K562 (cell line): ENCODE results near the gene TNIK. TPM values are rescaled to one million over a fixed set of nuclear protein-coding genes. Genes with fewer than 3 reads are reported as not detected.
A peak's percentile ranks its signal among the peaks of the same experiment; 100 is the strongest.

ENCODE experiments used
- ATAC-seq: fragments of 200-7000 bp; cut with Tn5 transposase; 3 replicates; pipeline ENCODE4 v1.9.1; 2020; ENCODE audit warnings: moderate library complexity
- BruUV-seq: library from RNA; stranded (reverse); fragments of 400-500 nt; replicated peaks from 2 replicates; lab custom pipeline; 2021; lab: Mats Ljungman, UMichigan
- CTCF ChIA-PET: fragments of 300-600 bp; formaldehyde crosslinking; extraction: SDS; loops from one replicate; lab custom pipeline; 2021; ENCODE audit warnings: low intra/inter-chr PET ratio; lab: Yijun Ruan, JAX
- POLR2A ChIA-PET: fragments of 300-600, 350-650 bp; sonication (Branson Sonifier 250); formaldehyde crosslinking; extraction: SDS; loops from one replicate; lab custom pipeline; 2021; ENCODE audit warnings: antibody characterized with exemption, inconsistent platforms; lab: Yijun Ruan, JAX
- DNase-seq, 4 experiments: peaks; one replicate each; pipeline versions ENCODE4 v3.0.0 to v3.0.0-alpha.2; 2011 to 2018; ENCODE audit warnings: low spot score in 3 of 4, mixed read lengths in 3 of 4; ENCODE audit errors: extremely low read depth in 1 of 4
- FAIRE-seq: peaks from 2 replicates; lab custom pipeline; 2011; peaks lifted over from hg19 to GRCh38; lab: Jason Lieb, UNC
- H2AFZ ChIP-seq: 2 replicates; pipeline ENCODE4 v1.6.0; 2011; ENCODE audit warnings: low read depth, low read length, control low read depth, inconsistent platforms
- H3K27ac ChIP-seq: fragments of 200-600 bp; 3 replicates; pipeline ENCODE4 v1.8.0; 2011; ENCODE audit warnings: low read depth, mild to moderate bottlenecking, control low read depth, inconsistent platforms, low read length, moderate library complexity, mixed read lengths; ENCODE audit errors: extremely low read depth
- H3K27me3 ChIP-seq, 2 experiments: fragments of 300-600 bp in 1 of 2; 2 replicates in 1 of 2; 3 replicates in 1 of 2; pipeline versions ENCODE4 v1.6.0 to v1.8.0; 2011; ENCODE audit warnings: inconsistent platforms in 2 of 2, low read length in 2 of 2, mild to moderate bottlenecking in 1 of 2, mixed read lengths in 1 of 2, moderate library complexity in 1 of 2; ENCODE audit not compliant: control insufficient read depth in 2 of 2, insufficient read depth in 2 of 2
- H3K36me3 ChIP-seq: fragments of 300-600 bp; 3 replicates; pipeline ENCODE4 v1.8.0; 2011; ENCODE audit warnings: mild to moderate bottlenecking, low read length, inconsistent platforms; ENCODE audit not compliant: control insufficient read depth, insufficient read depth
- H3K4me1 ChIP-seq, 2 experiments: fragments of 200-600 bp in 1 of 2; replicated peaks in 1 of 2; 2 replicates in 1 of 2; 3 replicates in 1 of 2; pipeline versions ENCODE4 v1.5.1 to v1.8.0; 2011; ENCODE audit warnings: inconsistent platforms in 2 of 2, low read length in 2 of 2, mild to moderate bottlenecking in 1 of 2, mixed read lengths in 1 of 2, moderate library complexity in 1 of 2; ENCODE audit not compliant: control insufficient read depth in 2 of 2, insufficient read depth in 2 of 2
- H3K4me2 ChIP-seq: 2 replicates; pipeline ENCODE4 v1.6.1; 2011; ENCODE audit warnings: low read length, control low read depth, inconsistent platforms, mixed read lengths; ENCODE audit not compliant: insufficient read depth
- H3K4me3 ChIP-seq: fragments of 200-600 bp; sonication (generic), shearing (Covaris generic); 2 replicates; pipeline ENCODE4 v1.5.1; 2016; ENCODE audit warnings: control low read depth, inconsistent platforms
- H3K79me2 ChIP-seq: fragments of 200-600 bp; 3 replicates; pipeline ENCODE4 v1.8.0; 2011; ENCODE audit warnings: low read length, inconsistent platforms; ENCODE audit not compliant: control insufficient read depth, insufficient read depth
- H3K9ac ChIP-seq, 2 experiments: 2 replicates each; pipeline versions ENCODE4 v1.6.0 to v1.6.1; 2011; ENCODE audit warnings: low read depth in 2 of 2, low read length in 2 of 2, control low read depth in 1 of 2, inconsistent platforms in 1 of 2, mild to moderate bottlenecking in 1 of 2, mixed read lengths in 1 of 2; ENCODE audit not compliant: insufficient read depth in 1 of 2
- H3K9me1 ChIP-seq: one replicate; pipeline ENCODE4 v1.6.0; 2011; ENCODE audit warnings: inconsistent platforms, mild to moderate bottlenecking, low read length, moderate library complexity; ENCODE audit not compliant: control insufficient read depth, insufficient read depth
- H3K9me3 ChIP-seq: replicated peaks from 2 replicates; pipeline ENCODE4 v1.5.1; 2011; ENCODE audit warnings: low read depth, low read length, inconsistent platforms; ENCODE audit not compliant: control insufficient read depth, insufficient read depth
- H4K20me1 ChIP-seq: replicated peaks from 2 replicates; pipeline ENCODE4 v1.6.1; 2011; ENCODE audit warnings: low read length, inconsistent platforms, mixed read lengths; ENCODE audit not compliant: control insufficient read depth, insufficient read depth
- ADNP ChIP-seq: fragments of 200-800 bp; sonication (Bioruptor generic); IDR thresholded peaks from 2 replicates; pipeline ENCODE4 v1.6.1; 2016; ENCODE audit warnings: missing genetic modification characterization, missing compliant biosample characterization
- BRCA1 ChIP-seq, 2 experiments: fragments of 450-650 bp in 1 of 2; sonication (generic) in 1 of 2; formaldehyde crosslinking in 1 of 2; IDR thresholded peaks; 2 replicates each; pipeline versions ENCODE4 v1.5.0 to v1.6.1; 2017 to 2020; ENCODE audit warnings: mild to moderate bottlenecking in 1 of 2, missing genetic modification reagents in 1 of 2
- CBX3 ChIP-seq, 2 experiments: IDR thresholded peaks; 1 replicate in 1 of 2; 2 replicates in 1 of 2; pipeline ENCODE4 v1.6.1; 2012; ENCODE audit warnings: inconsistent platforms in 2 of 2, low read length in 2 of 2, borderline replicate concordance in 1 of 2, control low read depth in 1 of 2
- E2F3 ChIP-seq: fragments of 250-450 bp; sonication (Bioruptor Pico); IDR thresholded peaks from 2 replicates; pipeline ENCODE4 v1.4.0; 2020; ENCODE audit warnings: mild to moderate bottlenecking
- EP400 ChIP-seq: fragments of 450-650 bp; IDR thresholded peaks from 2 replicates; pipeline ENCODE4 v1.6.1; 2017; ENCODE audit warnings: antibody characterized with exemption, mild to moderate bottlenecking, moderate library complexity
- HDAC2 ChIP-seq: fragments of 450-650 bp; IDR thresholded peaks from 2 replicates; pipeline ENCODE4 v1.6.1; 2016; ENCODE audit warnings: mild to moderate bottlenecking
- KDM1A ChIP-seq, 2 experiments: fragments of 450-650 bp; IDR thresholded peaks; 2 replicates each; pipeline ENCODE4 v1.6.1; 2016; ENCODE audit warnings: mild to moderate bottlenecking in 2 of 2
- MTA2 ChIP-seq: fragments of 450-650 bp; IDR thresholded peaks from 2 replicates; pipeline ENCODE4 v1.6.1; 2016; ENCODE audit warnings: low read depth
- NUFIP1 ChIP-seq: fragments of 450-650 bp; IDR thresholded peaks from 2 replicates; pipeline ENCODE4 v1.6.1; 2018; ENCODE audit not compliant: partially characterized antibody
- RCOR1 ChIP-seq, 2 experiments: IDR thresholded peaks; 2 replicates each; pipeline ENCODE4 v1.6.1; 2012; ENCODE audit warnings: low read depth in 2 of 2, low read length in 2 of 2, borderline replicate concordance in 1 of 2, improper control_type of control experiment in 1 of 2
- ZNF431 ChIP-seq: sonication (generic); formaldehyde crosslinking; IDR thresholded peaks from 2 replicates; pipeline ENCODE4 v1.8.0; 2022; ENCODE audit warnings: mild to moderate bottlenecking, missing genetic modification reagents
- WGBS: fragments of 100-300 bp; shearing (Covaris generic); methylation state at CpG from one replicate; pipeline ENCODE4 v1.1.6; 2016; ENCODE audit warnings: low coverage, mixed read lengths; ENCODE audit not compliant: insufficient coverage; ENCODE audit errors: missing lambda C conversion rate; 5-methylcytosine and 5-hydroxymethylcytosine counted together
- in situ Hi-C: fragments of 300-500 bp; cut with MboI; formaldehyde crosslinking; loops from 4 replicates; pipeline ENCODE4 v1.15.0; 2018; ENCODE audit warnings: inconsistent platforms, mixed read lengths
- intact Hi-C: fragments of 100-400 bp; cut with micrococcal nuclease; formaldehyde crosslinking; loops from 2 replicates; pipeline ENCODE4 v1.14.2; 2022
- polyA plus RNA-seq, 8 experiments: library from polyadenylated mRNA; depleted of rRNA in 4 of 8; stranded (reverse) in 5 of 8; unstranded in 3 of 8; fragments of >200 nt; fragmentation: Nextera tagmentation in 2 of 8; fragmentation: Illumina TruSeq in 1 of 8; extraction: Ambion mirVana in 2 of 8; extraction: Trizol in 1 of 8; gene quantifications; 2 replicates each; pipeline versions ENCODE4 v1.2.1 to v1.2.3, GENCODE V29; 2011 to 2014; ENCODE audit warnings: inconsistent platforms in 1 of 8, missing spikeins in 1 of 8
- total RNA-seq, 7 experiments: library from RNA; depleted of rRNA in 6 of 7; stranded (reverse); fragments of >200 nt in 6 of 7; fragmentation: Illumina TruSeq in 2 of 7; extraction: Trizol in 2 of 7; gene quantifications; 2 replicates each; pipeline versions ENCODE4 v1.2.1 to v1.2.3, GENCODE V29; 2011 to 2021; ENCODE audit warnings: low replicate concordance in 1 of 7
- TF ChIP-seq, protein P1 (sequence below): fragments of 450-650 bp; IDR thresholded peaks from 2 replicates; pipeline ENCODE4 v1.7.0; 2016; ENCODE audit warnings: borderline replicate concordance
- TF ChIP-seq, protein P2 (sequence below): sonication (generic); formaldehyde crosslinking; IDR thresholded peaks from 2 replicates; pipeline ENCODE4 v1.8.1; 2023; ENCODE audit warnings: mild to moderate bottlenecking, missing genetic modification reagents
- TF ChIP-seq, protein P3 (sequence below): fragments of 450-650 bp; IDR thresholded peaks from 2 replicates; pipeline ENCODE4 v1.6.1; 2016; ENCODE audit warnings: mild to moderate bottlenecking
- TF ChIP-seq, protein P4 (sequence below): fragments of 450-650 bp; formaldehyde crosslinking; IDR thresholded peaks from 2 replicates; pipeline ENCODE4 v1.4.0; 2020; ENCODE audit warnings: mild to moderate bottlenecking, moderate library complexity

TNIK gene
- total and polyA plus RNA-seq, 9 of the 15 experiments (the other 6 are each of a cell fraction or from before 2014, with no cell fraction given): 6.6 to 39.0 (median 24.7) TPM

GRCh38 chr3:171431550-171431949, 28.7 kb downstream of the TNIK start:
- POLR2A ChIA-PET: no interaction called here
- CTCF ChIA-PET: no interaction called here
- Histone ChIP-seq H3K27me3 (no peaks in the 10 kb centered on the region), H3K4me2 (no peak overlapping the region), H4K20me1 (0 out of 2 replicates have a peak, but pooled peaks cover 1% of the 10 kb centered on the region), H3K79me2 (peaks cover 80% of the 10 kb centered on the region), H3K36me3 (no peaks in the 10 kb centered on the region), H3K4me1 (peaks cover 15 to 55% of the 10 kb centered on the region in 2 experiments), H3K4me3 (no peak overlapping the region), H3K27ac (no peak overlapping the region), H3K9me3 (no peaks in the 10 kb centered on the region), H2AFZ (no peak overlapping the region), H3K9ac (no peak overlapping the region), H3K9me1 (no peaks in the 10 kb centered on the region)
- FAIRE-seq: no peak
- no TSS peak for BruUV-seq
- intact Hi-C loops: no loop called here
- 100% methylated on average over 1 of the region's 1 CpG for WGBS
- no peak for DNase-seq
- in situ Hi-C loops: no loop called here
- no peak for ATAC-seq
- no peak for TF ChIP-seq EP400
- peak in 1 of 2 experiments; percentile 54; a peak in 1 of 4 replicates for TF ChIP-seq RCOR1 (IDR thresholded peaks at IDR 0.05; ENCODE audit: borderline replicate concordance in 1 of 2, low read depth in 2 of 2, low read length in 2 of 2)
- peak; percentile 67 to 85 for TF ChIP-seq KDM1A (IDR thresholded peaks at IDR 0.05)
- TF ChIP-seq NUFIP1: no peak
- TF ChIP-seq HDAC2: peak; percentile 90; the same call in 1 of the 2 replicates
- TF ChIP-seq BRCA1 (IDR thresholded peaks at IDR 0.05): no peak
- TF ChIP-seq BRCA1 (CRISPR knock-in tag; IDR thresholded peaks at IDR 0.05): no peak
- TF ChIP-seq CBX3 (IDR thresholded peaks at IDR 0.05; ENCODE audit: borderline replicate concordance in 1 of 2, low read length in 2 of 2): 0 out of 3 replicates have a peak, but pooled peaks of 1 of the 2 experiments have one; percentile 37
- TF ChIP-seq, protein P1, sequence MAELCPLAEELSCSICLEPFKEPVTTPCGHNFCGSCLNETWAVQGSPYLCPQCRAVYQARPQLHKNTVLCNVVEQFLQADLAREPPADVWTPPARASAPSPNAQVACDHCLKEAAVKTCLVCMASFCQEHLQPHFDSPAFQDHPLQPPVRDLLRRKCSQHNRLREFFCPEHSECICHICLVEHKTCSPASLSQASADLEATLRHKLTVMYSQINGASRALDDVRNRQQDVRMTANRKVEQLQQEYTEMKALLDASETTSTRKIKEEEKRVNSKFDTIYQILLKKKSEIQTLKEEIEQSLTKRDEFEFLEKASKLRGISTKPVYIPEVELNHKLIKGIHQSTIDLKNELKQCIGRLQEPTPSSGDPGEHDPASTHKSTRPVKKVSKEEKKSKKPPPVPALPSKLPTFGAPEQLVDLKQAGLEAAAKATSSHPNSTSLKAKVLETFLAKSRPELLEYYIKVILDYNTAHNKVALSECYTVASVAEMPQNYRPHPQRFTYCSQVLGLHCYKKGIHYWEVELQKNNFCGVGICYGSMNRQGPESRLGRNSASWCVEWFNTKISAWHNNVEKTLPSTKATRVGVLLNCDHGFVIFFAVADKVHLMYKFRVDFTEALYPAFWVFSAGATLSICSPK: no peak
- no peak for TF ChIP-seq E2F3 (CRISPR knock-in tag)
- TF ChIP-seq, protein P2, sequence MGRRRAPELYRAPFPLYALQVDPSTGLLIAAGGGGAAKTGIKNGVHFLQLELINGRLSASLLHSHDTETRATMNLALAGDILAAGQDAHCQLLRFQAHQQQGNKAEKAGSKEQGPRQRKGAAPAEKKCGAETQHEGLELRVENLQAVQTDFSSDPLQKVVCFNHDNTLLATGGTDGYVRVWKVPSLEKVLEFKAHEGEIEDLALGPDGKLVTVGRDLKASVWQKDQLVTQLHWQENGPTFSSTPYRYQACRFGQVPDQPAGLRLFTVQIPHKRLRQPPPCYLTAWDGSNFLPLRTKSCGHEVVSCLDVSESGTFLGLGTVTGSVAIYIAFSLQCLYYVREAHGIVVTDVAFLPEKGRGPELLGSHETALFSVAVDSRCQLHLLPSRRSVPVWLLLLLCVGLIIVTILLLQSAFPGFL (CRISPR knock-in tag): no peak
- no peak for TF ChIP-seq ZNF431 (CRISPR knock-in tag)
- no peak for TF ChIP-seq MTA2
- peak; percentile 96 for TF ChIP-seq ADNP (tag)
- TF ChIP-seq, protein P3, sequence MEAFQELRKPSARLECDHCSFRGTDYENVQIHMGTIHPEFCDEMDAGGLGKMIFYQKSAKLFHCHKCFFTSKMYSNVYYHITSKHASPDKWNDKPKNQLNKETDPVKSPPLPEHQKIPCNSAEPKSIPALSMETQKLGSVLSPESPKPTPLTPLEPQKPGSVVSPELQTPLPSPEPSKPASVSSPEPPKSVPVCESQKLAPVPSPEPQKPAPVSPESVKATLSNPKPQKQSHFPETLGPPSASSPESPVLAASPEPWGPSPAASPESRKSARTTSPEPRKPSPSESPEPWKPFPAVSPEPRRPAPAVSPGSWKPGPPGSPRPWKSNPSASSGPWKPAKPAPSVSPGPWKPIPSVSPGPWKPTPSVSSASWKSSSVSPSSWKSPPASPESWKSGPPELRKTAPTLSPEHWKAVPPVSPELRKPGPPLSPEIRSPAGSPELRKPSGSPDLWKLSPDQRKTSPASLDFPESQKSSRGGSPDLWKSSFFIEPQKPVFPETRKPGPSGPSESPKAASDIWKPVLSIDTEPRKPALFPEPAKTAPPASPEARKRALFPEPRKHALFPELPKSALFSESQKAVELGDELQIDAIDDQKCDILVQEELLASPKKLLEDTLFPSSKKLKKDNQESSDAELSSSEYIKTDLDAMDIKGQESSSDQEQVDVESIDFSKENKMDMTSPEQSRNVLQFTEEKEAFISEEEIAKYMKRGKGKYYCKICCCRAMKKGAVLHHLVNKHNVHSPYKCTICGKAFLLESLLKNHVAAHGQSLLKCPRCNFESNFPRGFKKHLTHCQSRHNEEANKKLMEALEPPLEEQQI: 0 out of 2 replicates have a peak, but pooled peaks have one; percentile 31
- TF ChIP-seq, protein P4, sequence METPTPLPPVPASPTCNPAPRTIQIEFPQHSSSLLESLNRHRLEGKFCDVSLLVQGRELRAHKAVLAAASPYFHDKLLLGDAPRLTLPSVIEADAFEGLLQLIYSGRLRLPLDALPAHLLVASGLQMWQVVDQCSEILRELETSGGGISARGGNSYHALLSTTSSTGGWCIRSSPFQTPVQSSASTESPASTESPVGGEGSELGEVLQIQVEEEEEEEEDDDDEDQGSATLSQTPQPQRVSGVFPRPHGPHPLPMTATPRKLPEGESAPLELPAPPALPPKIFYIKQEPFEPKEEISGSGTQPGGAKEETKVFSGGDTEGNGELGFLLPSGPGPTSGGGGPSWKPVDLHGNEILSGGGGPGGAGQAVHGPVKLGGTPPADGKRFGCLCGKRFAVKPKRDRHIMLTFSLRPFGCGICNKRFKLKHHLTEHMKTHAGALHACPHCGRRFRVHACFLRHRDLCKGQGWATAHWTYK (CRISPR knock-in tag): no peak
